GM12878 (cell line): ENCODE measurements around the gene TIMP2. TPM values are rescaled to one million over a fixed set of nuclear protein-coding genes. Genes with fewer than 3 reads are reported as not detected.

Experiments
- ATAC-seq: fragments of 200-7000 bp; cut with Tn5 transposase; 3 replicates; pipeline ENCODE4 v1.9.1; 2020; ENCODE audit warnings: mild to moderate bottlenecking, moderate library complexity
- BruUV-seq: library from RNA; stranded (reverse); fragments of 400-500 nt; replicated peaks from 2 replicates; lab custom pipeline; 2021; lab: Mats Ljungman, UMichigan
- CTCF ChIA-PET: fragments of 300-600 bp; sonication (Branson Sonifier 250); formaldehyde crosslinking; extraction: SDS; loops from one replicate; lab custom pipeline; 2021; ENCODE audit warnings: inconsistent platforms; lab: Yijun Ruan, JAX
- POLR2A ChIA-PET: fragments of 350-600 bp; formaldehyde crosslinking; extraction: SDS; loops from one replicate; lab custom pipeline; 2021; ENCODE audit warnings: inconsistent platforms; lab: Charles Lee
- RAD21 ChIA-PET: fragments of 300-600 bp; sonication (Branson Sonifier 250); formaldehyde crosslinking; loops from one replicate; lab custom pipeline; 2023; ENCODE audit warnings: antibody characterized with exemption; ENCODE audit not compliant: unreplicated experiment; lab: Charles Lee
- SMC1A ChIA-PET: fragments of 300-600 bp; sonication (Branson Sonifier 250); formaldehyde crosslinking; loops from one replicate; lab custom pipeline; 2023; ENCODE audit not compliant: unreplicated experiment, uncharacterized antibody; lab: Charles Lee
- DNase-seq: peaks from one replicate; pipeline ENCODE4 v3.0.0-alpha.2; 2011; ENCODE audit warnings: low read depth, low spot score
- FAIRE-seq: peaks from 3 replicates; lab custom pipeline; 2011; peaks lifted over from hg19 to GRCh38; lab: Jason Lieb, UNC
- H2AFZ ChIP-seq: 2 replicates; pipeline ENCODE4 v1.6.0; 2011; ENCODE audit warnings: low read depth, low read length, control low read depth; ENCODE audit not compliant: control insufficient read depth
- H3K27ac ChIP-seq: 2 replicates; pipeline ENCODE4 v1.5.1; 2011; ENCODE audit warnings: control low read depth; ENCODE audit not compliant: control insufficient read depth, insufficient read depth
- H3K27me3 ChIP-seq, 2 experiments: replicated peaks in 1 of 2; 2 replicates each; pipeline versions ENCODE4 v1.6.0 to v1.6.1; 2011; ENCODE audit warnings: low read length in 1 of 2; ENCODE audit not compliant: control insufficient read depth in 2 of 2, insufficient read depth in 2 of 2
- H3K36me3 ChIP-seq, 2 experiments: 2 replicates each; pipeline ENCODE4 v1.5.1; 2011; ENCODE audit warnings: low read length in 1 of 2; ENCODE audit not compliant: control insufficient read depth in 2 of 2, insufficient read depth in 2 of 2
- H3K4me1 ChIP-seq: 2 replicates; pipeline ENCODE4 v1.6.1; 2011; ENCODE audit warnings: mild to moderate bottlenecking, low read length, moderate library complexity, mixed read lengths; ENCODE audit not compliant: control insufficient read depth, insufficient read depth
- H3K4me2 ChIP-seq: 2 replicates; pipeline ENCODE4 v1.6.0; 2011; ENCODE audit warnings: control low read depth; ENCODE audit not compliant: control insufficient read depth, insufficient read depth
- H3K4me3 ChIP-seq: fragments of 200-600 bp; sonication (generic); 2 replicates; pipeline ENCODE4 v1.5.1; 2016
- H3K79me2 ChIP-seq: 2 replicates; pipeline ENCODE4 v1.6.0; 2011; ENCODE audit warnings: low read length; ENCODE audit not compliant: control insufficient read depth, insufficient read depth
- H3K9ac ChIP-seq: 2 replicates; pipeline ENCODE4 v1.8.0; 2011; ENCODE audit warnings: low read length, control low read depth, mixed read lengths; ENCODE audit not compliant: control insufficient read depth, insufficient read depth
- H3K9me3 ChIP-seq: replicated peaks from 3 replicates; pipeline ENCODE4 v1.5.1; 2011; ENCODE audit warnings: mild to moderate bottlenecking, low read length; ENCODE audit not compliant: control insufficient read depth, insufficient read depth
- H4K20me1 ChIP-seq: 2 replicates; pipeline ENCODE4 v1.6.0; 2011; ENCODE audit not compliant: control insufficient read depth, insufficient read depth
- BCL3 ChIP-seq: IDR thresholded peaks from 2 replicates; pipeline ENCODE4 v1.6.1; 2011; ENCODE audit warnings: borderline replicate concordance, low read depth, mild to moderate bottlenecking, moderate library complexity, low read length; ENCODE audit not compliant: insufficient read depth, poor library complexity, severe bottlenecking
- CBX3 ChIP-seq: fragments of 200-600 bp; sonication (generic); IDR thresholded peaks from 2 replicates; pipeline ENCODE4 v1.6.1; 2016; ENCODE audit warnings: low read depth, borderline replicate concordance
- CEBPB ChIP-seq, 2 experiments: fragments of 150-350 bp in 1 of 2; IDR thresholded peaks; 2 replicates each; pipeline ENCODE4 v1.6.1; 2012 to 2014; ENCODE audit warnings: low read depth in 2 of 2, low read length in 2 of 2, borderline replicate concordance in 1 of 2, inconsistent platforms in 1 of 2
- FOXM1 ChIP-seq: IDR thresholded peaks from 2 replicates; pipeline ENCODE4 v1.6.1; 2012; ENCODE audit warnings: low read depth, mild to moderate bottlenecking, inconsistent platforms, low read length, moderate library complexity
- IKZF2 ChIP-seq, 2 experiments: fragments of 450-650 bp; IDR thresholded peaks; 2 replicates each; pipeline ENCODE4 v1.6.1; 2017; ENCODE audit warnings: mild to moderate bottlenecking in 2 of 2, moderate library complexity in 2 of 2
- JUNB ChIP-seq: IDR thresholded peaks from 2 replicates; pipeline ENCODE4 v1.6.1; 2016; ENCODE audit warnings: antibody characterized with exemption, mild to moderate bottlenecking
- MEF2B ChIP-seq: fragments of 450-650 bp; IDR thresholded peaks from 2 replicates; pipeline ENCODE4 v1.6.1; 2018; ENCODE audit warnings: mild to moderate bottlenecking, moderate library complexity; ENCODE audit not compliant: partially characterized antibody, poor library complexity, severe bottlenecking
- NFIC ChIP-seq: IDR thresholded peaks from 2 replicates; pipeline ENCODE4 v1.6.1; 2012; ENCODE audit warnings: low read depth, mild to moderate bottlenecking, inconsistent platforms, low read length, moderate library complexity
- PAX5 ChIP-seq: IDR thresholded peaks from 2 replicates; pipeline ENCODE4 v1.6.1; 2011; ENCODE audit warnings: low read depth, low read length, borderline replicate concordance
- POLR2A ChIP-seq: IDR thresholded peaks from 2 replicates; pipeline ENCODE4 v1.6.1; 2011; ENCODE audit warnings: low read depth, mild to moderate bottlenecking, low read length
- POU2F2 ChIP-seq: IDR thresholded peaks from 3 replicates; pipeline ENCODE4 v1.6.1; 2011; ENCODE audit warnings: low read depth, mild to moderate bottlenecking, low read length, borderline replicate concordance
- RAD21 ChIP-seq: IDR thresholded peaks from 2 replicates; pipeline ENCODE4 v1.6.1; 2011; ENCODE audit warnings: mild to moderate bottlenecking, low read depth, low read length, moderate library complexity; ENCODE audit not compliant: insufficient read depth
- RB1 ChIP-seq: fragments of 450-650 bp; formaldehyde crosslinking; IDR thresholded peaks from 2 replicates; pipeline ENCODE4 v1.6.1; 2017; ENCODE audit warnings: mild to moderate bottlenecking, borderline replicate concordance
- STAT3 ChIP-seq: IDR thresholded peaks from 2 replicates; pipeline ENCODE4 v1.6.1; 2011; ENCODE audit warnings: low read depth, low read length, improper control_type of control experiment
- YY1 ChIP-seq: IDR thresholded peaks from 2 replicates; pipeline ENCODE4 v1.6.1; 2011; ENCODE audit warnings: low read depth, mild to moderate bottlenecking, low read length
- ZNF384 ChIP-seq: IDR thresholded peaks from 2 replicates; pipeline ENCODE4 v1.6.1; 2012; ENCODE audit warnings: low read depth, mild to moderate bottlenecking, low read length, improper control_type of control experiment, borderline replicate concordance
- WGBS: methylation state at CpG from one replicate; pipeline ENCODE4 v1.1.6; 2016; ENCODE audit warnings: low lambda C conversion rate; ENCODE audit not compliant: insufficient replicate concordance, insufficient coverage; ENCODE audit errors: missing lambda C conversion rate; 5-methylcytosine and 5-hydroxymethylcytosine counted together
- in situ Hi-C: fragments of 300-500 bp; cut with MboI; formaldehyde crosslinking; loops from 9 replicates; pipeline ENCODE4 v1.14.3; 2018; ENCODE audit warnings: mixed read lengths
- intact Hi-C: fragments of 100-400 bp; cut with micrococcal nuclease; formaldehyde crosslinking; loops from one replicate; pipeline ENCODE4 v1.14.2; 2022; ENCODE audit not compliant: unreplicated experiment
- polyA plus RNA-seq, 11 experiments: library from polyadenylated mRNA; depleted of rRNA in 4 of 11; unstranded in 6 of 11; stranded (reverse) in 5 of 11; fragments of >200 nt; fragmentation: Nextera tagmentation in 4 of 11; fragmentation: Illumina TruSeq in 1 of 11; extraction: Ambion mirVana in 4 of 11; extraction: Trizol in 1 of 11; gene quantifications; 1 replicate in 1 of 11; 2 replicates in 10 of 11; pipeline versions ENCODE4 v1.2.1 to v1.2.3, GENCODE V29; 2011 to 2016; ENCODE audit warnings: inconsistent platforms in 2 of 11, missing spikeins in 2 of 11, low read depth in 1 of 11
- total RNA-seq, 4 experiments: library from RNA; depleted of rRNA in 3 of 4; stranded (reverse); fragments of >200 nt in 3 of 4; fragmentation: Illumina TruSeq in 1 of 4; extraction: Trizol in 1 of 4; gene quantifications; 2 replicates each; pipeline versions ENCODE4 v1.2.1 to v1.2.3, GENCODE V29; 2013 to 2021

Gene TIMP2
- total and polyA plus RNA-seq, 10 of the 15 experiments (the other 5 are each of a cell fraction or from before 2014, with no cell fraction given) = 0.03 to 0.41 (median 0.04) TPM; not detected in 7

GRCh38 chr17:78857266-78857665, 67.9 kb downstream of the TIMP2 start:
- ChIA-PET RAD21 (no interaction called here), SMC1A (no interaction called here)
- in situ Hi-C loops = no loop called here

More at GRCh38 chr17:78857266-78857665, 67.9 kb downstream of the TIMP2 start:
- ChIA-PET POLR2A (no interaction called here), CTCF (no interaction called here)
- ATAC-seq (no peak), FAIRE-seq (no peak), DNase-seq (no peak)
- Histone ChIP-seq H4K20me1 (no peaks in the 10 kb centered on the region), H3K4me2 (no peak overlapping the region), H3K27ac (no peak overlapping the region), H2AFZ (no peak overlapping the region), H3K9ac (no peak overlapping the region), H3K79me2 (no peaks in the 10 kb centered on the region), H3K9me3 (no peaks in the 10 kb centered on the region), H3K36me3 (no peaks in the 10 kb centered on the region), H3K27me3 (no peaks in the 10 kb centered on the region; a peak in 1 of 4 replicates), H3K4me1 (no peaks in the 10 kb centered on the region), H3K4me3 (no peak overlapping the region)
- WGBS = 53% methylated on average over 11 of the region's 14 CpGs
- intact Hi-C loops = no loop called here
- TF ChIP-seq POU2F2 (no peak), RAD21 (no peak), POLR2A (no peak), BCL3 (no peak), JUNB (no peak), RB1 (no peak), STAT3 (no peak), IKZF2 (IDR thresholded peaks at IDR 0.05) (no peak), PAX5 (no peak), CBX3 (no peak), YY1 (no peak), ZNF384 (no peak), NFIC (no peak), CEBPB (IDR thresholded peaks at IDR 0.05; ENCODE audit: borderline replicate concordance in 1 of 2, low read depth in 2 of 2, low read length in 2 of 2) (no peak), FOXM1 (no peak), MEF2B (no peak)
- no TSS peak for BruUV-seq
